IMR-90 (cell line): ENCODE results near the gene OR5M10. TPM values are rescaled to one million over a fixed set of nuclear protein-coding genes. Genes with fewer than 3 reads are reported as not detected.

ENCODE experiments used
- ATAC-seq: fragments of 200-7000 bp; cut with Tn5 transposase; 2 replicates; pipeline ENCODE4 v1.9.1; 2020; ENCODE audit warnings: low read depth, mild to moderate bottlenecking, moderate library complexity
- BruUV-seq: library from RNA; stranded (reverse); fragments of 400-500 nt; replicated peaks from 2 replicates; lab custom pipeline; 2021; lab: Mats Ljungman, UMichigan
- CTCF ChIA-PET: fragments of 300-600 bp; formaldehyde crosslinking; extraction: SDS; loops from one replicate; lab custom pipeline; 2021; ENCODE audit warnings: antibody characterized with exemption; lab: Yijun Ruan, JAX
- POLR2A ChIA-PET: fragments of 300-600 bp; sonication (Branson Sonifier 250); formaldehyde crosslinking; loops from one replicate; lab custom pipeline; 2022; ENCODE audit warnings: antibody characterized with exemption; ENCODE audit not compliant: unreplicated experiment; lab: Charles Lee
- DNase-seq: peaks from one replicate; pipeline ENCODE4 v3.0.0; 2013
- H2AFZ ChIP-seq: replicated peaks from 2 replicates; pipeline ENCODE3; 2013; ENCODE audit warnings: low read length, mild to moderate bottlenecking; ENCODE audit not compliant: poor library complexity
- H2AK5ac ChIP-seq: 2 replicates; pipeline ENCODE4 v1.6.1; 2013; ENCODE audit warnings: low read depth, low read length, inconsistent platforms
- H2AK9ac ChIP-seq: replicated peaks from 2 replicates; pipeline ENCODE3; 2013; ENCODE audit warnings: mild to moderate bottlenecking, low read depth, low read length, moderate library complexity; ENCODE audit not compliant: poor library complexity
- H2BK120ac ChIP-seq: 2 replicates; pipeline ENCODE4 v1.6.1; 2013; ENCODE audit warnings: low read depth, low read length, inconsistent platforms
- H2BK15ac ChIP-seq: 3 replicates; pipeline ENCODE4 v1.6.1; 2013; ENCODE audit warnings: low read depth, low read length, inconsistent platforms
- H2BK20ac ChIP-seq: 2 replicates; pipeline ENCODE4 v1.6.1; 2013; ENCODE audit warnings: low read depth, mild to moderate bottlenecking, inconsistent platforms, low read length, moderate library complexity
- H2BK5ac ChIP-seq: 2 replicates; pipeline ENCODE4 v1.6.1; 2013; ENCODE audit warnings: mild to moderate bottlenecking, low read depth, low read length, inconsistent platforms; ENCODE audit not compliant: poor library complexity, severe bottlenecking
- H3K14ac ChIP-seq: replicated peaks from 2 replicates; pipeline ENCODE4 v1.6.1; 2013; ENCODE audit warnings: low read depth, low read length, inconsistent platforms
- H3K18ac ChIP-seq: 2 replicates; pipeline ENCODE4 v1.6.1; 2013; ENCODE audit warnings: low read depth, low read length, control low read depth
- H3K23ac ChIP-seq: 2 replicates; pipeline ENCODE4 v1.6.1; 2013; ENCODE audit warnings: low read depth, low read length, inconsistent platforms
- H3K27ac ChIP-seq: 2 replicates; pipeline ENCODE4 v1.5.1; 2013; ENCODE audit warnings: mild to moderate bottlenecking, control low read depth, low read length; ENCODE audit not compliant: insufficient read depth
- H3K27me3 ChIP-seq: 2 replicates; pipeline ENCODE4 v1.6.1; 2013; ENCODE audit warnings: low read length; ENCODE audit not compliant: control insufficient read depth, insufficient read depth
- H3K36me3 ChIP-seq: 2 replicates; pipeline ENCODE4 v1.6.1; 2013; ENCODE audit warnings: low read length, mixed read lengths; ENCODE audit not compliant: control insufficient read depth, insufficient read depth
- H3K4ac ChIP-seq: 2 replicates; pipeline ENCODE4 v1.6.1; 2013; ENCODE audit warnings: low read depth, low read length, inconsistent platforms
- H3K4me1 ChIP-seq: 2 replicates; pipeline ENCODE4 v1.6.1; 2013; ENCODE audit warnings: low read length, mixed read lengths; ENCODE audit not compliant: control insufficient read depth, insufficient read depth
- H3K4me2 ChIP-seq: 2 replicates; pipeline ENCODE4 v1.6.1; 2013; ENCODE audit warnings: low read depth, mild to moderate bottlenecking, control low read depth, low read length, moderate library complexity
- H3K4me3 ChIP-seq: 2 replicates; pipeline ENCODE4 v1.5.1; 2013; ENCODE audit warnings: low read depth, mild to moderate bottlenecking, control low read depth, low read length, moderate library complexity; ENCODE audit not compliant: insufficient read depth
- H3K56ac ChIP-seq: 2 replicates; pipeline ENCODE4 v1.6.1; 2013; ENCODE audit warnings: low read length, inconsistent platforms; ENCODE audit not compliant: insufficient read depth; ENCODE audit errors: extremely low read depth
- H3K79me1 ChIP-seq, 2 experiments: 2 replicates each; pipeline ENCODE4 v1.6.1; 2013; ENCODE audit warnings: low read length in 2 of 2, inconsistent platforms in 1 of 2, low read depth in 1 of 2
- H3K9ac ChIP-seq: 2 replicates; pipeline ENCODE4 v1.6.1; 2013; ENCODE audit warnings: low read depth, low read length, control low read depth
- H3K9me1 ChIP-seq: 2 replicates; pipeline ENCODE4 v1.6.1; 2013; ENCODE audit warnings: low read length, inconsistent platforms; ENCODE audit not compliant: insufficient read depth
- H3K9me3 ChIP-seq: 2 replicates; pipeline ENCODE4 v1.6.1; 2013; ENCODE audit warnings: low read length; ENCODE audit not compliant: control insufficient read depth, insufficient read depth
- H4K20me1 ChIP-seq: 2 replicates; pipeline ENCODE4 v1.6.1; 2013; ENCODE audit warnings: low read length, inconsistent platforms; ENCODE audit not compliant: insufficient read depth
- H4K5ac ChIP-seq: 2 replicates; pipeline ENCODE4 v1.6.1; 2013; ENCODE audit warnings: mild to moderate bottlenecking, low read depth, low read length, control low read depth
- H4K8ac ChIP-seq, 2 experiments: 2 replicates each; pipeline ENCODE4 v1.6.1; 2013; ENCODE audit warnings: low read depth in 2 of 2, low read length in 2 of 2, control low read depth in 1 of 2, inconsistent platforms in 1 of 2
- H4K91ac ChIP-seq: 2 replicates; pipeline ENCODE4 v1.6.1; 2013; ENCODE audit warnings: low read depth, low read length, inconsistent platforms; ENCODE audit not compliant: insufficient read depth
- CHD1 ChIP-seq: IDR thresholded peaks from 2 replicates; pipeline ENCODE4 v1.6.1; 2012; ENCODE audit warnings: low read depth, low read length, improper control_type of control experiment
- CTCF ChIP-seq: conservative IDR thresholded peaks from 2 replicates; pipeline ENCODE4 v1.5.1; 2012; ENCODE audit warnings: mild to moderate bottlenecking, low read depth, low read length, improper control_type of control experiment
- FOS ChIP-seq: fragments of 150-350 bp; IDR thresholded peaks from 2 replicates; pipeline ENCODE4 v1.6.1; 2016; ENCODE audit warnings: low read depth, low read length
- MAFK ChIP-seq: IDR thresholded peaks from 2 replicates; pipeline ENCODE4 v1.6.1; 2012; ENCODE audit warnings: low read depth, low read length, improper control_type of control experiment
- MAZ ChIP-seq: IDR thresholded peaks from 2 replicates; pipeline ENCODE4 v1.6.1; 2012; ENCODE audit warnings: low read depth, mild to moderate bottlenecking, low read length, improper control_type of control experiment, moderate library complexity, borderline replicate concordance
- NFE2L2 ChIP-seq: fragments of 150-350 bp; IDR thresholded peaks from 2 replicates; pipeline ENCODE4 v1.6.1; 2016; ENCODE audit warnings: low read depth, mild to moderate bottlenecking, low read length
- POLR2A ChIP-seq: IDR thresholded peaks from 2 replicates; pipeline ENCODE4 v1.6.1; 2012; ENCODE audit warnings: mild to moderate bottlenecking, low read depth, low read length
- RAD21 ChIP-seq: IDR thresholded peaks from 2 replicates; pipeline ENCODE4 v1.6.1; 2012; ENCODE audit warnings: low read length, improper control_type of control experiment
- RFX5 ChIP-seq: IDR thresholded peaks from 2 replicates; pipeline ENCODE4 v1.8.0; 2012; ENCODE audit warnings: low read depth, mild to moderate bottlenecking, low read length, moderate library complexity
- SMC3 ChIP-seq: fragments of 150-350 bp; IDR thresholded peaks from 2 replicates; pipeline ENCODE4 v1.6.1; 2016; ENCODE audit warnings: low read depth, mild to moderate bottlenecking, antibody characterized with exemption, low read length, moderate library complexity
- USF2 ChIP-seq: fragments of 150-350 bp; IDR thresholded peaks from 2 replicates; pipeline ENCODE4 v1.6.1; 2017; ENCODE audit warnings: mild to moderate bottlenecking, antibody characterized with exemption, low read length, low read depth
- WGBS, 2 experiments: methylation state at CpG; one replicate each; pipeline versions ENCODE4 v1.1.5 to v1.1.7; 2013; ENCODE audit warnings: missing lambda C conversion rate in 2 of 2; ENCODE audit not compliant: insufficient read length in 1 of 2; ENCODE audit errors: extremely low coverage in 2 of 2; 5-methylcytosine and 5-hydroxymethylcytosine counted together
- dilution Hi-C: fragments of 300-500 bp; cut with HindIII; formaldehyde crosslinking; loops from one replicate; pipeline ENCODE4 v1.14.3; 2018; ENCODE audit warnings: low sequenced_read_pairs; ENCODE audit not compliant: unreplicated experiment
- in situ Hi-C: fragments of 300-500 bp; cut with MboI; formaldehyde crosslinking; loops from 3 replicates; pipeline ENCODE4 v1.14.3; 2019; ENCODE audit warnings: low sequenced_read_pairs, inconsistent platforms, mixed read lengths
- intact Hi-C: fragments of 100-400 bp; cut with micrococcal nuclease; formaldehyde crosslinking; loops from 2 replicates; pipeline ENCODE4 v1.10.0; 2022
- polyA plus RNA-seq, 3 experiments: library from polyadenylated mRNA; depleted of rRNA; stranded (reverse); fragments of >200 nt; gene quantifications; 2 replicates each; pipeline ENCODE4 v1.2.3, GENCODE V29; 2012; ENCODE audit warnings: low replicate concordance in 1 of 3
- total RNA-seq: library from RNA; depleted of rRNA; stranded (reverse); fragments of >200 nt; gene quantifications from 2 replicates; pipeline ENCODE4 v1.2.3, GENCODE V29; 2012

OR5M10 gene
- total and polyA plus RNA-seq, 2 of the 4 experiments (the other 2 are of a cell fraction): not detected

- CTCF ChIA-PET: no interaction called here
- Histone ChIP-seq H3K9me1 (no peaks in the 10 kb centered on the region), H4K20me1 (no peaks in the 10 kb centered on the region), H3K79me1 (no peaks in the 10 kb centered on the region), H3K18ac (no peak overlapping the region), H2AK9ac (no peak overlapping the region), H2BK20ac (no peak overlapping the region), H3K4me3 (no peak overlapping the region), H2BK120ac (no peak overlapping the region), H3K27me3 (no peaks in the 10 kb centered on the region), H2AFZ (no peak overlapping the region), H3K9ac (no peak overlapping the region), H2AK5ac (no peak overlapping the region), H3K14ac (no peak overlapping the region), H2BK5ac (no peak overlapping the region), H3K4me1 (no peaks in the 10 kb centered on the region), H3K27ac (no peak overlapping the region), H3K4ac (no peak overlapping the region), H3K36me3 (no peaks in the 10 kb centered on the region), H3K4me2 (no peak overlapping the region), H4K91ac (no peak overlapping the region), H4K8ac (no peak overlapping the region), H3K56ac (no peak overlapping the region), H3K9me3 (peaks cover 2% of the 10 kb centered on the region; the same call in 1 of the 2 replicates), H2BK15ac (no peak overlapping the region), H4K5ac (no peak overlapping the region), H3K23ac (no peak overlapping the region)
- in situ Hi-C loops: no loop called here
- no TSS peak for BruUV-seq
- no peak for TF ChIP-seq USF2
- peak; percentile 31 for TF ChIP-seq RAD21
- TF ChIP-seq CHD1: no peak
- no peak for TF ChIP-seq NFE2L2
- peak; percentile 34; the same call in 1 of the 2 replicates for TF ChIP-seq SMC3
- peak; percentile 58 for TF ChIP-seq CTCF
- no peak for TF ChIP-seq POLR2A
- peak; percentile 38; the same call in 1 of the 2 replicates for TF ChIP-seq FOS
- TF ChIP-seq MAFK: no peak
- no peak for TF ChIP-seq MAZ
- TF ChIP-seq RFX5: no peak
- intact Hi-C loops: no loop called here
- ATAC-seq: no peak
- POLR2A ChIA-PET: no interaction called here
- WGBS, 2 experiments: no CpG with 5 or more reads among the region's 3 CpGs
- dilution Hi-C loops: no loop called here
- peak; percentile 34 for DNase-seq
These were observed 47.2 kb upstream of the OR5M10 start for GRCh38 chr11:56624661-56625110.
